HL-60 (cell line): ENCODE measurements around the gene PPFIBP2.
A peak's percentile ranks its signal among the peaks of the same experiment; 100 is the strongest.

Experiments
- DNase-seq, 2 experiments: peaks; one replicate each; pipeline ENCODE4 v3.0.0-alpha.2; 2010 to 2020; ENCODE audit warnings: low read depth in 1 of 2, low spot score in 1 of 2
- H3K27ac ChIP-seq: fragments of 250-450 bp; sonication (Bioruptor Pico); replicated peaks from 2 replicates; pipeline ENCODE4 v1.5.1; 2020; ENCODE audit warnings: mild to moderate bottlenecking, moderate library complexity
- H3K27me3 ChIP-seq: fragments of 250-450 bp; sonication (Bioruptor Pico); 2 replicates; pipeline ENCODE4 v1.5.1; 2021; ENCODE audit warnings: mild to moderate bottlenecking, moderate library complexity; ENCODE audit not compliant: insufficient read depth, poor library complexity, severe bottlenecking
- H3K4me3 ChIP-seq: replicated peaks from 2 replicates; pipeline ENCODE4 v1.5.1; 2011; ENCODE audit warnings: mild to moderate bottlenecking, control low read depth, low read length; ENCODE audit not compliant: insufficient read depth
- CTCF ChIP-seq: IDR thresholded peaks from one replicate; pipeline ENCODE4 v1.5.1; 2011; ENCODE audit warnings: low read length, control low read depth, inconsistent platforms; ENCODE audit not compliant: insufficient read depth
- GABPA ChIP-seq: IDR thresholded peaks from 2 replicates; pipeline ENCODE4 v1.6.1; 2012; ENCODE audit warnings: low read depth
- POLR2AphosphoS5 ChIP-seq: IDR thresholded peaks from 2 replicates; pipeline ENCODE4 v1.6.1; 2012; ENCODE audit warnings: low read depth
- REST ChIP-seq: IDR thresholded peaks from 2 replicates; pipeline ENCODE4 v1.6.1; 2012; ENCODE audit warnings: low read depth; ENCODE audit not compliant: insufficient replicate concordance
- SPI1 ChIP-seq: IDR thresholded peaks from 2 replicates; pipeline ENCODE4 v1.6.1; 2012; ENCODE audit warnings: low read depth, mild to moderate bottlenecking, borderline replicate concordance

Gene PPFIBP2

GRCh38 chr11:7597620-7598019 is 83.8 kb downstream of the PPFIBP2 start:
- Histone ChIP-seq H3K27me3 (no peaks in the 10 kb centered on the region), H3K27ac (no peak overlapping the region), H3K4me3 (no peak overlapping the region)
- no peak for DNase-seq
- TF ChIP-seq GABPA (no peak), REST (no peak), SPI1 (no peak), CTCF (no peak), POLR2AphosphoS5 (no peak)

GRCh38 chr11:7599209-7599608 is 85.4 kb downstream of the PPFIBP2 start:
- no peak for DNase-seq
- Histone ChIP-seq H3K4me3 (no peak overlapping the region), H3K27ac (no peak overlapping the region), H3K27me3 (no peaks in the 10 kb centered on the region)
- no peak for TF ChIP-seq GABPA
- TF ChIP-seq POLR2AphosphoS5: no peak
- no peak for TF ChIP-seq REST
- no peak for TF ChIP-seq CTCF
- TF ChIP-seq SPI1: no peak

GRCh38 chr11:7600205-7600775 is 86.5 kb downstream of the PPFIBP2 start:
- H3K4me3 ChIP-seq: no peak overlapping the region
- H3K27me3 ChIP-seq: no peaks in the 10 kb centered on the region
- DNase-seq: peak; percentile 65 to 83
- TF ChIP-seq GABPA (no peak), REST (no peak), CTCF (no peak), POLR2AphosphoS5 (no peak), SPI1 (no peak)
- peak overlapping the region; percentile 5 for H3K27ac ChIP-seq
